Measurements from ENCODE around the gene TCF12. TPM values are rescaled to one million over a fixed set of nuclear protein-coding genes. Genes with fewer than 3 reads are reported as not detected.
"Not testable (repeated sequence)": the region's sequence is repeated elsewhere in the genome, so short reads cannot be mapped to it uniquely, and the experiment has no call there.

TCF12 gene
- total and polyA plus RNA-seq, 2 of the 8 experiments (the other 6 are each of a cell fraction or from before 2014, with no cell fraction given): 85.8 to 101 TPM

DNA sequence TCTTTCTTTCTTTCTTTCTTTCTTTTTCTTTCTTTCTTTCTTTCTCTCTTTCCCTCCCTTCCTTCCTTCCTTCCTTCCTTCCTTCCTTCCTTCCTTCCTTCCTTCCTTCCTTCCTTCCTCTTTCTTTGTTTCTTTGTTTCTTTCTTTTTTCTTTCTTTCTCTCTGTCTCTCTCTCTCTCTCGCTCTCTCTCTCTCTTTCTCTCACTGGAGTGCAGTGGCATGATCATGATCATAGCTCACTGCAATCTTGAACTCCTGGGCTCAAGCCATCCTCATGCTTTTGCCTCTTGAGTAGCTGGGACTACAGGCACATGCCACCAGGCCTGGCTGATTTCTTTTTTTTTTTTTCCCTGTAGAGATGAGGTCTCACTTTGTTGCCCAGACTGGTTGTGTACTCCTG is 89.4 kb downstream of the TCF12 start:
- H2BK20ac ChIP-seq (ENCODE audit: low read length): not testable (repeated sequence)

More for the DNA sequence above, 89.4 kb downstream of the TCF12 start:
- peaks cover 0 to 74% of the 10 kb centered on the region in 2 experiments; a peak in 2 of 4 replicates for H3K79me2 ChIP-seq (ENCODE audit: control insufficient read depth in 1 of 2, insufficient read depth in 2 of 2, low read length in 2 of 2)
- H2BK5ac ChIP-seq (ENCODE audit: low read depth, low read length); H3K27me3 ChIP-seq (replicated peaks in 1 of 4; ENCODE audit: control insufficient read depth in 3 of 4, extremely low read depth in 1 of 4, insufficient read depth in 3 of 4, low read length in 3 of 4); H3K56ac ChIP-seq (replicated peaks; ENCODE audit: insufficient read length, low read depth, low read length); H3K4me1 ChIP-seq (replicated peaks in 1 of 4; ENCODE audit: control insufficient read depth in 3 of 4, insufficient read depth in 4 of 4, low read length in 3 of 4); H3K9me3 ChIP-seq (ENCODE audit: insufficient read depth in 2 of 2, low read depth in 1 of 2, low read length in 1 of 2); H4K20me1 ChIP-seq (replicated peaks in 1 of 2; ENCODE audit: control insufficient read depth in 1 of 2, insufficient read depth in 2 of 2, low read length in 2 of 2); DNase-seq (ENCODE audit: low read depth in 1 of 2, low spot score in 2 of 2); H2BK15ac ChIP-seq (ENCODE audit: low read length); H3K4me3 ChIP-seq (ENCODE audit: extremely low read depth in 1 of 4, insufficient read depth in 2 of 4, low read depth in 3 of 4, low read length in 4 of 4); H2BK12ac ChIP-seq (ENCODE audit: low read depth, low read length); H2BK120ac ChIP-seq (replicated peaks; ENCODE audit: low read depth, low read length); FAIRE-seq; H3K4ac ChIP-seq (replicated peaks; ENCODE audit: insufficient read length, low read depth, low read length); H3K14ac ChIP-seq (ENCODE audit: insufficient read length); H4K91ac ChIP-seq (replicated peaks; ENCODE audit: insufficient read length, low read length); H3K23ac ChIP-seq (ENCODE audit: insufficient read length); POLR2A ChIA-PET (ENCODE audit: partially characterized antibody); H4K8ac ChIP-seq (ENCODE audit: extremely low read depth, insufficient read depth, low read length); H4K5ac ChIP-seq (ENCODE audit: insufficient read length, low read depth, low read length); H3K27ac ChIP-seq (ENCODE audit: low read depth, low read length); H2AK5ac ChIP-seq (ENCODE audit: low read depth, low read length); H3K18ac ChIP-seq (ENCODE audit: extremely low read depth, low read length); H2AFZ ChIP-seq (ENCODE audit: low read length); H3K9ac ChIP-seq (replicated peaks in 1 of 4; ENCODE audit: extremely low read depth in 1 of 4, low read depth in 3 of 4, low read length in 3 of 4); H3K36me3 ChIP-seq (ENCODE audit: control insufficient read depth in 2 of 4, insufficient read depth in 4 of 4, low read length in 3 of 4); H3K4me2 ChIP-seq (ENCODE audit: insufficient read depth in 1 of 2, low read depth in 2 of 2, low read length in 2 of 2); H3K79me1 ChIP-seq (ENCODE audit: low read depth, low read length); CTCF ChIA-PET (ENCODE audit: partially characterized antibody); H3K23me2 ChIP-seq (ENCODE audit: low read depth, low read length): not testable (repeated sequence)
- WGBS, 2 experiments (ENCODE audit: extremely low coverage in 1 of 2, insufficient coverage in 1 of 2, insufficient read length in 1 of 2, insufficient replicate concordance in 2 of 2, low coverage in 1 of 2, low lambda C conversion rate in 2 of 2, missing lambda C conversion rate in 1 of 2): 70% methylated on average over 1 of the region's 1 CpG; no CpG with 5 or more reads in 1 of the 2 experiments
